AG09309 (cell line): ENCODE results near the gene ELAVL1.

ENCODE experiments used
- DNase-seq: peaks from one replicate; pipeline ENCODE4 v3.0.0-alpha.2; 2010; ENCODE audit warnings: low read depth
- H3K4me3 ChIP-seq: 2 replicates; pipeline ENCODE4 v1.5.1; 2011; ENCODE audit warnings: mild to moderate bottlenecking, low read depth, low read length, moderate library complexity; ENCODE audit not compliant: control insufficient read depth
- TF ChIP-seq, protein P1 (sequence below): IDR thresholded peaks from 2 replicates; pipeline ENCODE4 v1.5.1; 2011; ENCODE audit warnings: mild to moderate bottlenecking, low read depth, low read length, inconsistent platforms; ENCODE audit not compliant: insufficient read depth, control insufficient read depth; ENCODE audit errors: missing control alignments

The ELAVL1 gene

DNA sequence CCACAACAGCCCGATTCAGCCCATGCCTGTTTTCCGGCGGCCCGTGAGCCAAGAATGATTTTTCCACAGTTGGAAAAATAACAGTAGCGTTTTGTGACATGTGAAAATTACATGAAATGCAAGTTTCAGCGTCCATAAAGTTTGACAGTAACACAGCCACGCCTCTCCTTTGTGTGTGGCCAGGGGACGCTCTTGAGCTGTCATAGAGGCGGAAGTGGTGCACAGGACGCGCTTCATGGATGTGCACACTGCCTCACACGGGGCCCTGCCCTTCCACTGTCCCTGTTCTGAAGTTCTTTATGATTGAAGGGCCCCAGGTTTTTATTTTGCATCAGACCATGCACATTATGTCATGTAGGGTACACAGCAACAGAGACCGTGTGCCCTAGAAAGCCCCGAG is 12.4 kb upstream of the ELAVL1 start:
- DNase-seq = no peak
- TF ChIP-seq, protein P1, sequence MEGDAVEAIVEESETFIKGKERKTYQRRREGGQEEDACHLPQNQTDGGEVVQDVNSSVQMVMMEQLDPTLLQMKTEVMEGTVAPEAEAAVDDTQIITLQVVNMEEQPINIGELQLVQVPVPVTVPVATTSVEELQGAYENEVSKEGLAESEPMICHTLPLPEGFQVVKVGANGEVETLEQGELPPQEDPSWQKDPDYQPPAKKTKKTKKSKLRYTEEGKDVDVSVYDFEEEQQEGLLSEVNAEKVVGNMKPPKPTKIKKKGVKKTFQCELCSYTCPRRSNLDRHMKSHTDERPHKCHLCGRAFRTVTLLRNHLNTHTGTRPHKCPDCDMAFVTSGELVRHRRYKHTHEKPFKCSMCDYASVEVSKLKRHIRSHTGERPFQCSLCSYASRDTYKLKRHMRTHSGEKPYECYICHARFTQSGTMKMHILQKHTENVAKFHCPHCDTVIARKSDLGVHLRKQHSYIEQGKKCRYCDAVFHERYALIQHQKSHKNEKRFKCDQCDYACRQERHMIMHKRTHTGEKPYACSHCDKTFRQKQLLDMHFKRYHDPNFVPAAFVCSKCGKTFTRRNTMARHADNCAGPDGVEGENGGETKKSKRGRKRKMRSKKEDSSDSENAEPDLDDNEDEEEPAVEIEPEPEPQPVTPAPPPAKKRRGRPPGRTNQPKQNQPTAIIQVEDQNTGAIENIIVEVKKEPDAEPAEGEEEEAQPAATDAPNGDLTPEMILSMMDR = no peak
- no peak overlapping the region for H3K4me3 ChIP-seq

DNA sequence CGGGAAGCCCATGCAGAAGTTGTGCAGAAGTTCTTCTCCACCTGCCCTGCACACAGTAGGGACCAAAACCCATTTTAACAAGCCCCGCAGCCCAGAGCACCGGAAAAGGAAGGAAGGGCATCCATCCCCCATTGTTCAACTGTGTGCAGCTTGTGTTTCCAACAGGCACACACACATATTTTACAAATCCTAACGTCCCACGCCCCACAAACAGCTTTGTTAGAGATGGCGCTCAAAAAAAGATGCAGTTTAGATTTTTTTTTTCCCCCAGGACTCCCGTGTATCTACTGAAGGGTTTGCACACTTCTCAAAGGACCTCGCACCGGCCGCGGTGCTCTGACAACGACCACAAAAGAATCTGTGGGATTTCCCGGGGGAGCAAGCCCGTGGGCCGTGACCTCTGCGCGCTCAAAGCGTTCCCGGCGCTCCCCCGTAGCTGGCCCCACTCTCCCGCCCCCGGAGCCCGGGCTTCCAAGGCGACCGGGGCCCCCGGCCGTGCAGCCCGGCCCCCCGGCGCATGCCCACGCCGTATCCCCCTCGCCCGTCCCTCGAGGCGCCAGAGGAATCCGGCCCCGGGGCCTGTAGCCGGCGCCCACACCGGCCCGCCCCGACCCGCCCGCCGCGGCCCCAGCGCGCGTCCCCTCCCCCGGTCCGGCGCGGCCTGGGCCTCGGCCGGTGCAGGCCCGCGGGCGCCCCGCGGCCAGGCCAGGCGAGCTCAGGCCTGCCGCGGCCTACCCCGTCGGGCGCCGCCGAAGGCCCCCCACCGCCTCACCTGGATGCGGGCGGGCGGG is 523 bp downstream of the ELAVL1 start:
- TF ChIP-seq, protein P1 = no peak

DNA sequence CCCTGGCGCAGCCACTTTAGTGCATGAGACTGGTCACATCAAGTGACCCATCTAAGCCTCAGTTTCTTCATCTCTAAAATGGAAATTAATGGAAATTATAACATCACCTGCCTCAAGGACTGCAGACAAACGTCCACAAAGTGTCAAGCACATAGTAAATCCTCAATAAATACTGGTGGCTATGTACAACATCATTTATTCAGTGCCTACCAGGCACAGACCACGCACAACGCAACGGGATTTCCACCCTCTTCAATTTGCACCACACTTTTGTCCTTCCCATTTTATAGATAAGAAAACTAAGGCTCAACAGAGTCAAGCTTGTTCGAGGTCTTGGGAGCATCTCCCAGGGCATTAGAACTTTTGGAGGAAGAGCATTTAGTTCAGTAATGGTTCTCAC is 1.4 kb downstream of the ELAVL1 start:
- TF ChIP-seq, protein P1 = no peak
- DNase-seq = no peak
- peak overlapping the region; percentile 60 for H3K4me3 ChIP-seq

More for the DNA sequence above, 523 bp downstream of the ELAVL1 start:
- peak overlapping the region; percentile 60 for H3K4me3 ChIP-seq
- no peak for DNase-seq

DNA sequence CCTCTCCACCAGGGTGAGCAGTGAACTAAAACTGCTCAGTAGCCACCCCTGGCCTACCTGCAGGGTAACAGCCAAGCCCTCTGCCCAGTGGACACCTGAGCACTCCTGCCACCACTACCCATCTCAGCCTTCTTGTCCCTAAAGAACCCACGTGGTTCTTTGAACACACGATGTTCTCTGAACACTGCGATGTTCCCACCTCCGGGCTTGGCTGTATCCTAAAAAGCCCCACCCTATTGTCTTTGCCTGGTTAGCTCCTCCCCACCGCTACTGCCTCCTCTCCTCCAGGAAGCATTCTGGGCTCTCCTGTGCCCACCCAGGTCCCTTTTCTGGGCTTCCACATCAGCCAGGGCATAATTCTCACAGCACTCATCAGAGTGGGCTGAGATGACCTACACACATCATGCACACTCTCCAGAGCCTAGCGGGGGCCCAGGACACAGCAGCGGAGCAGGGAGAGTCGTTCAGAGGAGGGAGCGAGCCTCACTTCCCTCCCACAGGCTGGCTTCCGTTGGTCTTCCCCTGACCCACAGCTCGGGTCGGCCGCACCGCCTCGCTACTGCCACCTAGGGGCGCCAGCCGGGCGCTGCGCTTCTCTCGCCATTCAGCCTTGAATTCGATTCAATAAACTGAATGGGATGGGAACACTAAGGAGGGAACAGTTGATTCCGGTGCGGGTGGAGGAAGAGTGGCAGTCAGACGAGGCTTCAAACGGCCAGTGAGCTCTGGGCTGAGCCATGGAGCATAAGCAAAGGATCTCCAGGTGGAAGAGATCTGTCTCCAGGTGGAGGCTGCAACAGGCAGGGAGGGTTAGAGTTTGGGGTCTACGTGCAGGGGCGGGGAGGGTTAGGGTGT is 3.2 kb downstream of the ELAVL1 start:
- peak overlapping the region; percentile 26 for H3K4me3 ChIP-seq
- DNase-seq = peak; percentile 10
- TF ChIP-seq, protein P1 = peak; percentile 100

DNA sequence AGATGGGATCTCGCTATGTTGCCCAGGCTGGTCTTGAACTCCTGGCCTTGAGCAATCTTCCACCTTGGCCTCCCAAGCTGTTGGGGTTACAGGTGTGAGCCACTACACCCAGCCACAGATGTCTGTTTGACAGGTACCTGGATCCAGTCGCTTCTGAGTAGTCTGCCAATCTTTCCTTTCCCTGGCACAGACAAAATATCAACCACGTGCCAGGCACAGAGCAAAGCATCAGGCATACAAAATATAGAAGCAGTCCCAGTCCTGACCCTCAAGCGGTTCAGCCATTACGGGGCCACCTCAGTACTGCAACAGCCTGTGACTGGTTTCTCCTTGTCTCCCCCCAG is 3.8 kb downstream of the ELAVL1 start:
- TF ChIP-seq, protein P1 = no peak
- no peak overlapping the region for H3K4me3 ChIP-seq

DNA sequence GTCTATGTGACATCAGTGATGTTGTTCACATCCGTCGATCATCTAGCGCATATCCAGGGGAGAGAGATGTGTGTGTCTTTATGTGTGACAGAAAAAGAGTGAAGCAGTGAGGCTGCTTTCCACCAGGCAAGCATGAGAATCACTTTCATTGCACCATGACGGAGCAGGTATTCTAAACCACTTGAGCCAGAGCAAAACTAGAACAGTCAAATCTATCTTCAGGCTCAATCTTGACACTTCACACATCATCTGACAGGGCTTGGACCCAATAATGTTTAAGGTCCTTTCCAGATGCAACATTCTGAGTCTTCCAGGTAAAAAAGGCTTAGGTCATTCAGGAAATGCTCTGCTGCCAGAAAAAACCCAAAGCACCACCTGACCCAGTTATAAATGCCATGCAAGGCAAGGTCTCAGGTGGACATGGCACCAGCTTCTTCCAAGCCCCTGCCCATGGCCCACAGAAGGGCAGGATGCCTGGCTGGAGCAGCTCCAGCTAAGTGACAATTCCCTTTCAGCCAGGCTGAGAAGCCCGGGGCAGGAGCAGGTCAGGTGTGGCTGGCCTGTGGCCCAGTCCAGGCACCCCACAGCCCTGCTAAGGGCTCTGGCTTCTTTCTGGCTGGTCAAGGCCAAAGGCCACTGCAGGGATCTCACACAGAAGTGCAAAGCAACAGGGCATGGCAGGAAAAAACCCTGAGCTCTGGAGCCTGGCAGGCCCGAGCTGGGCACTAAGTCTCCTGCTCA is 5.0 kb downstream of the ELAVL1 start:
- H3K4me3 ChIP-seq = no peak overlapping the region
- no peak for DNase-seq
- TF ChIP-seq, protein P1 = no peak

More for the DNA sequence above, 3.8 kb downstream of the ELAVL1 start:
- DNase-seq = no peak
